Measurements from ENCODE around the gene AGBL4. TPM values are rescaled to one million over a fixed set of nuclear protein-coding genes. Genes with fewer than 3 reads are reported as not detected.

Gene AGBL4
- polyA plus RNA-seq, 5 donors, result 0.65 to 1.4 (median 1.1) TPM

GRCh38 chr1:48488721-48489120, 1535.0 kb downstream of the AGBL4 start:
- no peak for DNase-seq

Other genes with a start within 250 kb of the AGBL4 start
- gene ELAVL4, start 85.0 kb upstream of the AGBL4 start, polyA plus RNA-seq (ENCODE audit: insufficient read depth in 1 of 5, insufficient read length in 5 of 5, low replicate concordance in 1 of 5), result 1 to 10 TPM in 1 of 5 donors, under 1 TPM in 4; 0.42 to 1.4 (median 0.94) TPM